Sigmoid colon (tissue), 7 donors: ENCODE data around the gene SPOPL. TPM values are rescaled to one million over a fixed set of nuclear protein-coding genes. Genes with fewer than 3 reads are reported as not detected.
"Not testable (repeated sequence)": the region's sequence is repeated elsewhere in the genome, so short reads cannot be mapped to it uniquely, and the experiment has no call there.

Source experiments
- DNase-seq: peaks from one replicate; pipeline ENCODE4 v3.0.0-alpha.2; 2019
- H3K27ac ChIP-seq, 4 donors: fragments of 200-600 bp; sonication (generic); one replicate each; pipeline ENCODE4 v1.5.1; 2016 to 2019; ENCODE audit warnings: mild to moderate bottlenecking in 1 of 4
- H3K27me3 ChIP-seq, 3 donors: fragments of 200-600 bp; sonication (generic); one replicate each; pipeline ENCODE4 v1.5.1; 2019; ENCODE audit warnings: mild to moderate bottlenecking in 1 of 3
- H3K36me3 ChIP-seq, 4 donors: fragments of 200-600 bp; sonication (generic); one replicate each; pipeline ENCODE4 v1.5.1; 2016 to 2019
- H3K4me1 ChIP-seq, 4 donors: fragments of 200-600 bp; sonication (generic); one replicate each; pipeline ENCODE4 v1.5.1; 2017 to 2019
- H3K4me3 ChIP-seq, 4 donors: fragments of 200-600 bp; sonication (generic); one replicate each; pipeline ENCODE4 v1.5.1; 2017 to 2019; ENCODE audit warnings: mild to moderate bottlenecking in 2 of 4, moderate library complexity in 1 of 4
- H3K9me3 ChIP-seq, 4 donors: fragments of 200-600 bp in 3 of 4; sonication (generic) in 3 of 4; one replicate each; pipeline versions ENCODE4 v1.5.1 to v1.6.1; 2013 to 2019
- CTCF ChIP-seq, 4 experiments: fragments of 450-650 bp in 3 of 4; fragments of 200-600 bp in 1 of 4; IDR thresholded peaks; one replicate each; pipeline ENCODE4 v1.5.1; 2016 to 2019; ENCODE audit warnings: antibody characterized with exemption in 4 of 4, mild to moderate bottlenecking in 3 of 4, moderate library complexity in 2 of 4
- EP300 ChIP-seq, 4 donors: sonication (generic); formaldehyde crosslinking; IDR thresholded peaks; one replicate each; pipeline ENCODE4 v1.6.1; 2017; ENCODE audit warnings: antibody characterized with exemption in 4 of 4
- POLR2A ChIP-seq, 2 donors: fragments of 450-650 bp; IDR thresholded peaks; one replicate each; pipeline ENCODE4 v1.6.1; 2016; ENCODE audit warnings: antibody characterized with exemption in 2 of 2, mild to moderate bottlenecking in 2 of 2, moderate library complexity in 2 of 2
- POLR2AphosphoS5 ChIP-seq, 4 donors: sonication (generic); formaldehyde crosslinking; IDR thresholded peaks; one replicate each; pipeline ENCODE4 v1.6.1; 2017; ENCODE audit warnings: antibody characterized with exemption in 4 of 4
- WGBS, 2 donors: extraction: QIAGEN DNeasy Blood & Tissue Kit; methylation state at CpG; one replicate each; pipeline ENCODE4 v1.1.7; 2013; 5-methylcytosine and 5-hydroxymethylcytosine counted together
- intact Hi-C: fragments of 100-400 bp; cut with DNase I; formaldehyde crosslinking; loops from one replicate; pipeline ENCODE4 v1.15.1; 2023
- polyA plus RNA-seq, 3 donors: library from polyadenylated mRNA; stranded (reverse); fragments of 200-250 nt; gene quantifications; one replicate each; pipeline ENCODE4 v1.2.3, GENCODE V29; 2013
- total RNA-seq, 4 donors: library from RNA; depleted of rRNA; stranded (reverse); fragments of >200 nt; gene quantifications; one replicate each; pipeline ENCODE4 v1.1.0, GENCODE V29; 2016
- donor health status: healthy with polysubstance abuse.
- donor health status: Bipolar disorder and iron deficiency.
- donor health status: healthy.

SPOPL gene
- total and polyA plus RNA-seq, 7 donors, result 8.6 to 43.3 (median 29.1) TPM

- H3K27me3 ChIP-seq, result no peaks in the 10 kb centered on the region
- no peak overlapping the region for H3K27ac ChIP-seq
- H3K9me3 ChIP-seq, result no peaks in the 10 kb centered on the region
- no peak overlapping the region for H3K4me3 ChIP-seq
- DNase-seq, result no peak
- H3K36me3 ChIP-seq, result peaks cover 0 to 4% (median 0%) of the 10 kb centered on the region in 4 donors
- H3K4me1 ChIP-seq, result peaks cover 0 to 38% (median 30%) of the 10 kb centered on the region in 4 donors
- no peak for TF ChIP-seq CTCF (IDR thresholded peaks at IDR 0.05)
- TF ChIP-seq EP300 (IDR thresholded peaks at IDR 0.05), result no peak
- TF ChIP-seq POLR2A (IDR thresholded peaks at IDR 0.05), result no peak
- no peak for TF ChIP-seq POLR2AphosphoS5 (IDR thresholded peaks at IDR 0.05)
- intact Hi-C loops, result no loop called here
- 78 to 87% methylated on average over 3 of the region's 3 CpGs for WGBS, 2 donors
Observed at GRCh38 chr2:138522556-138522955, 21.0 kb downstream of the SPOPL start.

- peaks cover 0 to 36% (median 28%) of the 10 kb centered on the region in 4 donors for H3K4me1 ChIP-seq
- DNase-seq, H3K27ac ChIP-seq, H3K27me3 ChIP-seq, intact Hi-C loops, H3K9me3 ChIP-seq, H3K4me3 ChIP-seq, H3K36me3 ChIP-seq: not testable (repeated sequence)
- 81 to 87% methylated on average over 7 of the region's 7 CpGs for WGBS, 2 donors
Observed at GRCh38 chr2:138523018-138523672, 21.6 kb downstream of the SPOPL start.

DNA sequence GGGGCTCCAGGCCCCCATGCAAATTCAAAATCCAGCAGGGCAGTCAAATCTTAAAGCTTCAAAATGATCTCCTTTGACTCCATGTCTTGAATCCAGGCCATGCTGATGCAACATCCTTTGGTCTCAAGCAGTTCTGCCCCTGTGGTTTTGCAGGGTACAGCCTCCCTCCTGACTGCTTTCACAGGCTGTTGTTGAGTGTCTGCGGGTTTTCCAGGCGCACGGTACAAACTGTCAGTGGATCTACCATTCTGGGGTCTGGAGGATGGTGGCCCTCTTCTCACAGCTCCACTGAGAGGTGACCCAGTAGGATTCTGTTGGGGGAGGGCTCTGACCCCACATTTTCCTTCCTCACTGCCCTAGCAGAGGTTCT is 22.1 kb downstream of the SPOPL start:
- H3K27me3 ChIP-seq, H3K4me3 ChIP-seq, H3K36me3 ChIP-seq, H3K9me3 ChIP-seq, intact Hi-C loops, H3K27ac ChIP-seq, DNase-seq: not testable (repeated sequence)
- 60 to 81% methylated on average over 3 of the region's 3 CpGs for WGBS, 2 donors
- H3K4me1 ChIP-seq, result peaks cover 0 to 31% (median 26%) of the 10 kb centered on the region in 4 donors

- peaks cover 0 to 24% (median 20%) of the 10 kb centered on the region in 4 donors for H3K4me1 ChIP-seq
- 94 to 97% methylated on average over 1 of the region's 1 CpG for WGBS, 2 donors
- H3K27me3 ChIP-seq, intact Hi-C loops, H3K27ac ChIP-seq, DNase-seq, H3K9me3 ChIP-seq, H3K4me3 ChIP-seq, H3K36me3 ChIP-seq: not testable (repeated sequence)
Observed at GRCh38 chr2:138524353-138524752, 22.8 kb downstream of the SPOPL start.

DNA sequence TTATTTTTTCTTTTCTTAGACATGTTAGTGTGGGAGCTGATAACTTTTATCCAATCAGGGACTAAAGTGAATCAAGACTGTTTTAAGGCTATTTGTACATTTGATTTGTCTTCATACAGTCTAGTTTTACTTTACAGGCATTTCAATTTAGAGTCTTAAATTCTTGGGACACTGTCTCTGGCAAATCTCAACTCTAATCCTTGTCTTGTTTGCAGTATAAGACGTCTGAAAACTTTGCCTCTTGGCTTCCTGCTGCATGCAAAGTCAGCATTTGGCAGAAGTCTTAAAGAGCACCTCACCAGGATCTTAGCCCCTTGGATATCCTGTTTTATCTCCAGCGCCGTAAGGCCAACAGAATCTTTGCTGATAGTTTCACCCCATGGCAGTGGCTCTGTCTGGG is 30.3 kb downstream of the SPOPL start:
- H3K36me3 ChIP-seq, result no peaks in the 10 kb centered on the region
- WGBS, 2 donors, result 62 to 71% methylated on average over 3 of the region's 3 CpGs
- peak overlapping the region in 2 of 4 donors; percentile 19 to 53 for H3K27ac ChIP-seq
- intact Hi-C loops, result no loop called here
- H3K27me3 ChIP-seq, result no peaks in the 10 kb centered on the region
- peaks cover 0 to 46% (median 16%) of the 10 kb centered on the region in 4 donors for H3K4me1 ChIP-seq
- H3K4me3 ChIP-seq, result no peak overlapping the region
- TF ChIP-seq POLR2AphosphoS5 (IDR thresholded peaks at IDR 0.05), result peak in 2 of 4 donors; percentile 57 to 66
- TF ChIP-seq CTCF (IDR thresholded peaks at IDR 0.05), result no peak
- DNase-seq, result no peak
- no peaks in the 10 kb centered on the region for H3K9me3 ChIP-seq

DNA sequence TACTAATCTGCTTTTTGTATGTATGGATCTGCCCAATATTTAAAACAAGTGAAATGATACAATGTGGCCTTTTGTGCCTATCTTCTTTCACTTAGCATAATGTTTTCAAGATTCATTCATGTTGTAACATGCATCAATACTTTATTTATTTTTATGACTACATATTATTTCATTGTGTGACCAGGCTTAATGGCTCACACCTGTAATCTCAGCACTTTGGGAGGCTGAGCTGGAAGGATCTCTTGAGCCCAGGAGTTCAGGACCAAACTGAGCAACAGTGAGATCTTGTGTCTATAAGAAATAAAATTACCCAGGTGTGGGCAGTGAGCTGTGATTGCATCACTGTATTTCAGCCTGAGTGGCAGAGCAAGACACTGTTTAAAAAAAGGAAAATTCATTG is 33.2 kb downstream of the SPOPL start:
- intact Hi-C loops, result no loop called here
- peaks cover 0 to 46% (median 16%) of the 10 kb centered on the region in 4 donors for H3K4me1 ChIP-seq
- no peak for TF ChIP-seq POLR2A (IDR thresholded peaks at IDR 0.05)
- TF ChIP-seq POLR2AphosphoS5 (IDR thresholded peaks at IDR 0.05), result no peak
- no peak for TF ChIP-seq EP300 (IDR thresholded peaks at IDR 0.05)
- no peak for TF ChIP-seq CTCF (IDR thresholded peaks at IDR 0.05)

More for the DNA sequence above, 33.2 kb downstream of the SPOPL start:
- H3K4me3 ChIP-seq, result no peak overlapping the region
- H3K36me3 ChIP-seq, result no peaks in the 10 kb centered on the region
- no peaks in the 10 kb centered on the region for H3K9me3 ChIP-seq
- DNase-seq, result no peak
- no peak overlapping the region for H3K27ac ChIP-seq
- H3K27me3 ChIP-seq, result no peaks in the 10 kb centered on the region
